CD14-positive monocyte (primary cell): ENCODE measurements around the gene D2HGDH. TPM values are rescaled to one million over a fixed set of nuclear protein-coding genes. Genes with fewer than 3 reads are reported as not detected.
A peak's percentile ranks its signal among the peaks of the same experiment; 100 is the strongest.

Experiments
- DNase-seq, 3 donors: peaks; one replicate each; pipeline ENCODE4 v3.0.0-alpha.2; 2011 to 2022
- H2AFZ ChIP-seq: 2 replicates; pipeline ENCODE4 v1.6.0; 2012; ENCODE audit warnings: mild to moderate bottlenecking, low read depth, low read length, inconsistent platforms; ENCODE audit not compliant: insufficient read depth, poor library complexity, severe bottlenecking
- H3K27ac ChIP-seq, 2 donors: 1 replicate in 1 of 2; 2 replicates in 1 of 2; pipeline ENCODE4 v1.5.1; 2012 to 2013; ENCODE audit warnings: low read length in 2 of 2, control low read depth in 1 of 2, inconsistent platforms in 1 of 2, low read depth in 1 of 2, mild to moderate bottlenecking in 1 of 2
- H3K27me3 ChIP-seq, 2 donors: one replicate each; pipeline versions ENCODE4 v1.6.0 to v1.6.1; 2011 to 2013; ENCODE audit warnings: low read length in 2 of 2; ENCODE audit not compliant: control insufficient read depth in 2 of 2, insufficient read depth in 2 of 2
- H3K36me3 ChIP-seq, 2 donors: replicated peaks in 1 of 2; 1 replicate in 1 of 2; 2 replicates in 1 of 2; pipeline versions ENCODE4 v1.5.1 to v1.6.1; 2012 to 2013; ENCODE audit warnings: low read length in 2 of 2, control low read depth in 1 of 2, inconsistent platforms in 1 of 2, mild to moderate bottlenecking in 1 of 2; ENCODE audit not compliant: insufficient read depth in 2 of 2, control insufficient read depth in 1 of 2
- H3K4me1 ChIP-seq, 2 donors: 1 replicate in 1 of 2; 2 replicates in 1 of 2; pipeline versions ENCODE4 v1.5.1 to v1.6.1; 2012 to 2013; ENCODE audit warnings: low read length in 2 of 2, control low read depth in 1 of 2, inconsistent platforms in 1 of 2, mild to moderate bottlenecking in 1 of 2, moderate library complexity in 1 of 2; ENCODE audit not compliant: insufficient read depth in 2 of 2, control insufficient read depth in 1 of 2
- H3K4me2 ChIP-seq: replicated peaks from 2 replicates; pipeline ENCODE3; 2012; ENCODE audit warnings: low read length, moderate library complexity, mild to moderate bottlenecking; ENCODE audit not compliant: poor library complexity, severe bottlenecking; ENCODE audit errors: extremely low read depth
- H3K4me3 ChIP-seq, 3 experiments: fragments of 200-600 bp in 1 of 3; sonication (generic) in 1 of 3; replicated peaks in 1 of 3; 1 replicate in 2 of 3; 2 replicates in 1 of 3; pipeline ENCODE4 v1.5.1; 2011 to 2013; ENCODE audit warnings: low read length in 3 of 3, mild to moderate bottlenecking in 3 of 3, control low read depth in 2 of 3, low read depth in 2 of 3, inconsistent platforms in 1 of 3, moderate library complexity in 1 of 3
- H3K79me2 ChIP-seq: 2 replicates; pipeline ENCODE4 v1.6.0; 2012; ENCODE audit warnings: mild to moderate bottlenecking, control low read depth, inconsistent platforms, low read length, moderate library complexity; ENCODE audit not compliant: insufficient read depth
- H3K9ac ChIP-seq: 2 replicates; pipeline ENCODE4 v1.6.0; 2017; ENCODE audit warnings: low read length, mild to moderate bottlenecking; ENCODE audit not compliant: insufficient read depth, poor library complexity, severe bottlenecking
- H3K9me3 ChIP-seq, 2 donors: replicated peaks in 1 of 2; 1 replicate in 1 of 2; 2 replicates in 1 of 2; pipeline versions ENCODE4 v1.5.1 to v1.6.1; 2012 to 2013; ENCODE audit warnings: low read length in 2 of 2, control low read depth in 1 of 2; ENCODE audit not compliant: control insufficient read depth in 1 of 2, insufficient read depth in 1 of 2
- H4K20me1 ChIP-seq: 2 replicates; pipeline ENCODE4 v1.6.0; 2012; ENCODE audit warnings: mild to moderate bottlenecking, low read length, control low read depth, moderate library complexity; ENCODE audit not compliant: insufficient read depth
- H3K27ac Mint-ChIP-seq, 7 donors: one replicate each; pipeline ENCODE4 v1.8.0; 2020; ENCODE audit warnings: mild to moderate bottlenecking in 7 of 7, mixed read lengths in 7 of 7, moderate library complexity in 6 of 7, inconsistent platforms in 2 of 7
- H3K27me3 Mint-ChIP-seq, 3 donors: one replicate each; pipeline ENCODE4 v1.8.0; 2021 to 2022; ENCODE audit warnings: low read depth in 3 of 3, mild to moderate bottlenecking in 3 of 3, mixed read lengths in 3 of 3, moderate library complexity in 3 of 3, inconsistent platforms in 1 of 3
- H3K36me3 Mint-ChIP-seq, 2 donors: one replicate each; pipeline ENCODE4 v1.8.0; 2020; ENCODE audit warnings: mixed read lengths in 2 of 2, inconsistent platforms in 1 of 2, mild to moderate bottlenecking in 1 of 2
- H3K4me1 Mint-ChIP-seq: one replicate; pipeline ENCODE4 v1.8.0; 2020; ENCODE audit warnings: mild to moderate bottlenecking, mixed read lengths
- H3K4me3 Mint-ChIP-seq, 2 donors: one replicate each; pipeline ENCODE4 v1.8.0; 2020; ENCODE audit warnings: mild to moderate bottlenecking in 2 of 2, mixed read lengths in 2 of 2, moderate library complexity in 1 of 2
- H3K9me3 Mint-ChIP-seq, 7 donors: one replicate each; pipeline ENCODE4 v1.8.0; 2020 to 2022; ENCODE audit warnings: mixed read lengths in 7 of 7, mild to moderate bottlenecking in 6 of 7, moderate library complexity in 6 of 7, inconsistent platforms in 2 of 7
- WGBS: methylation state at CpG from one replicate; pipeline ENCODE4 v1.1.5; 2013; ENCODE audit warnings: missing lambda C conversion rate; ENCODE audit not compliant: insufficient coverage; 5-methylcytosine and 5-hydroxymethylcytosine counted together
- intact Hi-C, 2 donors: fragments of 100-400 bp; cut with micrococcal nuclease; formaldehyde crosslinking; loops; one replicate each; pipeline versions ENCODE4 v1.15.0 to v1.15.1; 2023
- polyA plus RNA-seq, 3 donors: library from polyadenylated mRNA; depleted of rRNA in 1 of 3; unstranded in 2 of 3; stranded (reverse) in 1 of 3; fragments of 300-500 nt in 2 of 3; fragments of >200 nt in 1 of 3; fragmentation: Illumina TruSeq in 2 of 3; gene quantifications; 1 replicate in 2 of 3; 2 replicates in 1 of 3; pipeline ENCODE4 v1.2.3, GENCODE V29; 2012 to 2021
- TF ChIP-seq, protein P1 (sequence below): fragments of 200-600 bp; IDR thresholded peaks from one replicate; pipeline ENCODE4 v1.8.0; 2022; ENCODE audit warnings: antibody characterized with exemption, mild to moderate bottlenecking

D2HGDH gene
- polyA plus RNA-seq, 3 donors, result 1.0 to 57.1 (median 1.1) TPM

DNA sequence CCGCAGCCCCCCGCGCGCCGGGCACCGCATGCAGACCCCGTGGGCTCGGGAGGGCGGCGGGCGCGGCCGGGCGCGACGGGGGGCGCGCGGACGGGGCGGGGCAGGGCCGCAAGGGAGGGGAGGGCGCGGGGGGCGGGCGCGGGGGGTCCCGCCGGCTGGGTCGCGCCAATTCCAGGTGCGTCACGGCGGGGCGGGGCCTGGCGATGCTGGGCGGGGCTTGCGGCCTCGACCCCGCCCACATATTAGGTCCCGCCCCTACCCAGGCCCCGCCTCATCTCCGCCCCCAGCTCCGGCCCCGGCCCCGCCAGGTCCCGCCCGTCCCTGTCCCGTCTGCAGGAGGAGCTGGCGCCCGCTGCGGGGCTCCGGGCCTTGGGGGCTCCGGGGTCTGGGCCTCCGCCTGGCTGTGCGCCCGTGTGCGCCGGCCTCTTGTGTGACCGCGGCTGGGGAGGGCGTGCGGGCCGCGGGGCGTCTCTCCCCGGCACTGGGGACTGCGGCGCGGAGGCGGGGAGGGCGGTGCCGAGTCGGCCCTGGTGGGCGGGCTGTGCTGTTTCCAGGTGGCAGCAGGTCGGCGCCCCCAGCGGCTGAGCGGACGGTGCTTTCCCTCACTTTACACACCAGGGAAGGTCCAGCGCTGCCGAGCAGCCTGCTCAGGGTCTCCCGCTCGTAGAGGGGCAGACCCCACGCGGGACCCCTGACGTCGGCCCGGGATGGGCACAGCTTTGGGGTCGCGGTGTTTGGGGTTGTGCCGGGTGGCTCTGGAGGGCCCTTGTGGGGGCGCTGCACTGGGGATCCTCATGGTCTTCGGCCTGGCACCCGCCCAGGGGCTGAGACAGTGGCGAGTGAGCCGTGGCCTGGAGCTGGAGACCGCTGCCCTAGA is 32.0 kb upstream of the D2HGDH start:
- peaks cover 16% of the 10 kb centered on the region for H3K4me1 Mint-ChIP-seq
- intact Hi-C loops, result loop anchor here (2.0 to 5.0 kb wide), 5 partner anchors 16 to 346 kb away; partner anchors contain the start of genes D2HGDH (in 2 of the 2), ATG4B (in 1 of the 2), DTYMK (in 1 of the 2) and FARP2 (in 1 of the 2)
- TF ChIP-seq, protein P1, sequence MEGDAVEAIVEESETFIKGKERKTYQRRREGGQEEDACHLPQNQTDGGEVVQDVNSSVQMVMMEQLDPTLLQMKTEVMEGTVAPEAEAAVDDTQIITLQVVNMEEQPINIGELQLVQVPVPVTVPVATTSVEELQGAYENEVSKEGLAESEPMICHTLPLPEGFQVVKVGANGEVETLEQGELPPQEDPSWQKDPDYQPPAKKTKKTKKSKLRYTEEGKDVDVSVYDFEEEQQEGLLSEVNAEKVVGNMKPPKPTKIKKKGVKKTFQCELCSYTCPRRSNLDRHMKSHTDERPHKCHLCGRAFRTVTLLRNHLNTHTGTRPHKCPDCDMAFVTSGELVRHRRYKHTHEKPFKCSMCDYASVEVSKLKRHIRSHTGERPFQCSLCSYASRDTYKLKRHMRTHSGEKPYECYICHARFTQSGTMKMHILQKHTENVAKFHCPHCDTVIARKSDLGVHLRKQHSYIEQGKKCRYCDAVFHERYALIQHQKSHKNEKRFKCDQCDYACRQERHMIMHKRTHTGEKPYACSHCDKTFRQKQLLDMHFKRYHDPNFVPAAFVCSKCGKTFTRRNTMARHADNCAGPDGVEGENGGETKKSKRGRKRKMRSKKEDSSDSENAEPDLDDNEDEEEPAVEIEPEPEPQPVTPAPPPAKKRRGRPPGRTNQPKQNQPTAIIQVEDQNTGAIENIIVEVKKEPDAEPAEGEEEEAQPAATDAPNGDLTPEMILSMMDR, result no peak
- H4K20me1 ChIP-seq, result peaks cover 15% of the 10 kb centered on the region
- peaks cover 4 to 12% (median 9%) of the 10 kb centered on the region in 7 donors for H3K9me3 Mint-ChIP-seq
- H3K9me3 ChIP-seq, result peaks cover 0 to 5% of the 10 kb centered on the region in 2 donors
- peaks cover 15 to 22% of the 10 kb centered on the region in 2 donors for H3K4me1 ChIP-seq
- WGBS, result under 1% methylated on average over 90 of the region's 98 CpGs
- H3K27me3 ChIP-seq, result no peaks in the 10 kb centered on the region
- peak overlapping the region; percentile 68 to 79 for H3K27ac ChIP-seq
- peak overlapping the region; percentile 38 to 86 (median 65) for H3K4me3 ChIP-seq
- H3K79me2 ChIP-seq, result peaks cover 19% of the 10 kb centered on the region
- peak; percentile 51 to 73 (median 62) for DNase-seq
- H3K4me3 Mint-ChIP-seq, result peak overlapping the region; percentile 78 to 80
- peak overlapping the region in 3 of 7 donors; percentile 27 to 41 (median 37) for H3K27ac Mint-ChIP-seq
- H3K9ac ChIP-seq, result peak overlapping the region; percentile 78
- peaks cover 0 to 8% (median 0%) of the 10 kb centered on the region in 3 donors for H3K27me3 Mint-ChIP-seq
- H3K4me2 ChIP-seq, result peak overlapping the region; percentile 97
- peaks cover 17 to 31% of the 10 kb centered on the region in 2 donors for H3K36me3 Mint-ChIP-seq
- peak overlapping the region; percentile 80 for H2AFZ ChIP-seq
- H3K36me3 ChIP-seq, result peaks cover 9 to 27% of the 10 kb centered on the region in 2 donors

DNA sequence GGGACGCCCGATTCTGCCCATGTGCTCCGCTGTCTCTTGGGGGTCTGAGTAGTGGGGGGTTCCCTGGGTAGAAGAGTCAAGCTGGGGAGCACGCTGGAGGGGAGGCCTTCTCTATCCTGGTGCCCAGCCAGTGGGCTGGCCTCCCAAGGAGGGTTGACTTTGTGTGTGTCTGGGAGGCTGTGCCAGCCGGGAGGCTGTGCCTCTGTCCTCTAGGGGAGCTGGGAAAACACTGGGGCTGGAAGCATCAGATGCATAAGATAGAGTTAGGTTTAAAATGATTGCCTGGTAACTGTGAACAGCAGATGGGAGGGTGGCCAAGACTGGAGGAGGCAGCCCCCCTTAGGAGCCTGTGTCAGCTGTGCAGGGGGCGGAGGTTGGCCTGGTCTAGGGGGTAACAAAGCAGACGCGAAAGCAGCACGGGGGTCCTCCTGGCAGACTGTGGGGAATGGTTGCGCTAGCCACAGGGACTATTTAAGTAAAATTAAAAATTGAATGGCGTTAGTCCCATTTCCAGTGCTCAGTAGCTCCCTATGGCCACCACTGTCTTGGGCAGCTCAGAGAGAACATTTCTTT is 31.3 kb upstream of the D2HGDH start:
- 60% methylated on average over 9 of the region's 11 CpGs for WGBS
- peak overlapping the region; percentile 38 to 86 (median 65) for H3K4me3 ChIP-seq
- intact Hi-C loops, result loop anchor here (2.0 to 5.0 kb wide), 5 partner anchors 16 to 346 kb away; partner anchors contain the start of genes D2HGDH (in 2 of the 2), ATG4B (in 1 of the 2), DTYMK (in 1 of the 2) and FARP2 (in 1 of the 2)
- H3K27me3 ChIP-seq, result no peaks in the 10 kb centered on the region
- peak overlapping the region; percentile 80 for H2AFZ ChIP-seq
- peaks cover 16% of the 10 kb centered on the region for H3K4me1 Mint-ChIP-seq
- H3K9ac ChIP-seq, result peak overlapping the region; percentile 66
- H3K79me2 ChIP-seq, result peaks cover 19% of the 10 kb centered on the region
- peak overlapping the region; percentile 97 for H3K4me2 ChIP-seq
- H3K27ac ChIP-seq, result no peak overlapping the region
- H4K20me1 ChIP-seq, result peaks cover 15% of the 10 kb centered on the region
- peaks cover 11 to 35% of the 10 kb centered on the region in 2 donors for H3K36me3 ChIP-seq
- peaks cover 15 to 22% of the 10 kb centered on the region in 2 donors for H3K4me1 ChIP-seq
- peaks cover 21 to 39% of the 10 kb centered on the region in 2 donors for H3K36me3 Mint-ChIP-seq
- peaks cover 4 to 13% (median 9%) of the 10 kb centered on the region in 7 donors for H3K9me3 Mint-ChIP-seq
- peaks cover 0 to 8% (median 0%) of the 10 kb centered on the region in 3 donors for H3K27me3 Mint-ChIP-seq
- TF ChIP-seq, protein P1, result no peak
- H3K9me3 ChIP-seq, result peaks cover 0 to 5% of the 10 kb centered on the region in 2 donors
- no peak for DNase-seq
- H3K27ac Mint-ChIP-seq, result peak overlapping the region in 2 of 7 donors; percentile 27 to 41
- peak overlapping the region; percentile 78 to 80 for H3K4me3 Mint-ChIP-seq
